Right lobe of liver (tissue), 6 donors: ENCODE measurements around the gene RPAP3. TPM values are rescaled to one million over a fixed set of nuclear protein-coding genes. Genes with fewer than 3 reads are reported as not detected.

Experiments used
- ATAC-seq, 4 donors: fragments of 200-7000 bp; cut with Tn5 transposase; one replicate each; pipeline ENCODE4 v1.9.1; 2020; ENCODE audit warnings: mild to moderate bottlenecking in 4 of 4, moderate library complexity in 4 of 4
- DNase-seq, 3 donors: peaks; one replicate each; pipeline ENCODE4 v3.0.0-alpha.2; 2020
- H3K27ac ChIP-seq, 3 donors: fragments of 200-600 bp; one replicate each; pipeline ENCODE4 v1.8.0; 2022
- H3K27me3 ChIP-seq, 2 donors: fragments of 200-600 bp; one replicate each; pipeline ENCODE4 v1.8.0; 2022
- H3K36me3 ChIP-seq, 4 donors: fragments of 200-600 bp; sonication (generic) in 1 of 4; one replicate each; pipeline versions ENCODE4 v1.5.1 to v1.8.0; 2017 to 2022; ENCODE audit warnings: control low read depth in 1 of 4
- H3K4me1 ChIP-seq, 4 donors: fragments of 200-600 bp; sonication (generic) in 1 of 4; one replicate each; pipeline versions ENCODE4 v1.5.1 to v1.8.0; 2017 to 2022; ENCODE audit warnings: control low read depth in 1 of 4
- H3K4me3 ChIP-seq, 3 donors: fragments of 200-600 bp; one replicate each; pipeline ENCODE4 v1.8.0; 2022
- H3K9me3 ChIP-seq, 4 donors: fragments of 200-600 bp; sonication (generic) in 1 of 4; one replicate each; pipeline versions ENCODE4 v1.5.1 to v1.8.0; 2017 to 2022; ENCODE audit warnings: control low read depth in 1 of 4
- POLR2A ChIP-seq: fragments of 450-650 bp; IDR thresholded peaks from one replicate; pipeline ENCODE4 v1.6.1; 2017; ENCODE audit warnings: antibody characterized with exemption, mild to moderate bottlenecking
- WGBS: methylation state at CpG from one replicate; pipeline ENCODE4 v1.1.6; 2018; ENCODE audit warnings: low coverage, low lambda C conversion rate; ENCODE audit not compliant: insufficient coverage; ENCODE audit errors: missing lambda C conversion rate; 5-methylcytosine and 5-hydroxymethylcytosine counted together
- intact Hi-C, 2 donors: fragments of 100-400 bp; cut with DNase I; formaldehyde crosslinking; loops; one replicate each; pipeline versions ENCODE4 v1.11.2 to v1.14.1; 2022
- total RNA-seq, 6 experiments: library from RNA; depleted of rRNA in 2 of 6; stranded (reverse); fragments of >200 nt in 2 of 6; fragmentation: NEBNext Ultra II Directional in 3 of 6; extraction: Animal tissue kit (Norgen Biotek cat#: 25700) in 3 of 6; gene quantifications; one replicate each; pipeline versions ENCODE4 v1.1.0 to v1.2.4, GENCODE V29; 2016 to 2023
- TF ChIP-seq, protein P1 (sequence below), 4 donors: fragments of 200-600 bp in 3 of 4; fragments of 450-650 bp in 1 of 4; IDR thresholded peaks; one replicate each; pipeline versions ENCODE4 v1.5.1 to v1.8.0; 2016 to 2022; ENCODE audit warnings: antibody characterized with exemption in 4 of 4, mild to moderate bottlenecking in 2 of 4
- donor health status: DM: no; HTN: yes; CAD: no.
- donor health status: DM: no; HTN: no; CAD: no.
- donor health status: DM: no; HTN: no; CAD: no.
- donor health status: DM: no; HTN: yes; CAD: no.
- donor health status: DM: no; HTN: yes; CAD: no.

RPAP3 gene
- total RNA-seq, 6 experiments from 2014 or later = 6.9 to 13.2 (median 10.4) TPM

DNA sequence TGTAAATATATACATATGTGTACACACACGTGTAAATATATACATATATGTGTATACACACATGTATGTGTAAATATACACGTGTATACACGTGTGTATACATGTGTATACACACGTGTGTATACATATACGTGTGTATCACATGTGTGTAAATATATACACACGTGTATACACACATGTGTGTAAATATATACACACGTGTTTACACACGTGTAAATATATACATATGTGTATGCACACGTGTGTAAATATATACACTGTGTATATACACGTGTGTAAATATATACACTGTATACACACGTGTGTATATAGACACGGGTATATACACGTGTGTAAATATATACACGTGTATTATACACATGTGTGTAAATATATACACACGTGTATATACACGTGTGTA lies 71.7 kb downstream of the RPAP3 start:
- ATAC-seq (no peak), DNase-seq (no peak)
- intact Hi-C loops = no loop called here
- no peaks in the 10 kb centered on the region for H3K36me3 ChIP-seq
- H3K4me1 ChIP-seq = no peaks in the 10 kb centered on the region
- H3K27me3 ChIP-seq = no peaks in the 10 kb centered on the region
- H3K9me3 ChIP-seq = no peaks in the 10 kb centered on the region
- no peak for TF ChIP-seq POLR2A
- TF ChIP-seq, protein P1, sequence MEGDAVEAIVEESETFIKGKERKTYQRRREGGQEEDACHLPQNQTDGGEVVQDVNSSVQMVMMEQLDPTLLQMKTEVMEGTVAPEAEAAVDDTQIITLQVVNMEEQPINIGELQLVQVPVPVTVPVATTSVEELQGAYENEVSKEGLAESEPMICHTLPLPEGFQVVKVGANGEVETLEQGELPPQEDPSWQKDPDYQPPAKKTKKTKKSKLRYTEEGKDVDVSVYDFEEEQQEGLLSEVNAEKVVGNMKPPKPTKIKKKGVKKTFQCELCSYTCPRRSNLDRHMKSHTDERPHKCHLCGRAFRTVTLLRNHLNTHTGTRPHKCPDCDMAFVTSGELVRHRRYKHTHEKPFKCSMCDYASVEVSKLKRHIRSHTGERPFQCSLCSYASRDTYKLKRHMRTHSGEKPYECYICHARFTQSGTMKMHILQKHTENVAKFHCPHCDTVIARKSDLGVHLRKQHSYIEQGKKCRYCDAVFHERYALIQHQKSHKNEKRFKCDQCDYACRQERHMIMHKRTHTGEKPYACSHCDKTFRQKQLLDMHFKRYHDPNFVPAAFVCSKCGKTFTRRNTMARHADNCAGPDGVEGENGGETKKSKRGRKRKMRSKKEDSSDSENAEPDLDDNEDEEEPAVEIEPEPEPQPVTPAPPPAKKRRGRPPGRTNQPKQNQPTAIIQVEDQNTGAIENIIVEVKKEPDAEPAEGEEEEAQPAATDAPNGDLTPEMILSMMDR (IDR thresholded peaks at IDR 0.05) = no peak
- H3K27ac ChIP-seq = no peak overlapping the region
- 60% methylated on average over 16 of the region's 16 CpGs for WGBS
- H3K4me3 ChIP-seq = no peak overlapping the region

GRCh38 chr12:47621960-47622359 lies 83.9 kb downstream of the RPAP3 start:
- Histone ChIP-seq H3K4me3 (no peak overlapping the region), H3K36me3 (no peaks in the 10 kb centered on the region), H3K27me3 (no peaks in the 10 kb centered on the region), H3K4me1 (no peaks in the 10 kb centered on the region), H3K27ac (no peak overlapping the region), H3K9me3 (no peaks in the 10 kb centered on the region)
- DNase-seq = no peak
- TF ChIP-seq, protein P1 (IDR thresholded peaks at IDR 0.05) = no peak
- TF ChIP-seq POLR2A = no peak
- intact Hi-C loops = no loop called here
- WGBS = 71% methylated on average over 1 of the region's 1 CpG
- ATAC-seq = no peak

GRCh38 chr12:47617476-47617875 lies 88.4 kb downstream of the RPAP3 start:
- Histone ChIP-seq H3K27ac (no peak overlapping the region), H3K36me3 (no peaks in the 10 kb centered on the region), H3K9me3 (no peaks in the 10 kb centered on the region), H3K27me3 (no peaks in the 10 kb centered on the region), H3K4me1 (no peaks in the 10 kb centered on the region), H3K4me3 (no peak overlapping the region)
- TF ChIP-seq, protein P1 (IDR thresholded peaks at IDR 0.05) = no peak
- TF ChIP-seq POLR2A = no peak
- WGBS = 83% methylated on average over 3 of the region's 4 CpGs
- ATAC-seq (no peak), DNase-seq (no peak)
- intact Hi-C loops = no loop called here

GRCh38 chr12:47616440-47616839 lies 89.4 kb downstream of the RPAP3 start:
- ATAC-seq = no peak
- Histone ChIP-seq H3K36me3 (no peaks in the 10 kb centered on the region), H3K27me3 (no peaks in the 10 kb centered on the region), H3K9me3 (no peaks in the 10 kb centered on the region), H3K4me1 (no peaks in the 10 kb centered on the region), H3K27ac (no peak overlapping the region), H3K4me3 (no peak overlapping the region)
- intact Hi-C loops = no loop called here
- TF ChIP-seq POLR2A = no peak
- TF ChIP-seq, protein P1 (IDR thresholded peaks at IDR 0.05) = no peak
- 50% methylated on average over 1 of the region's 1 CpG for WGBS
- DNase-seq = no peak

GRCh38 chr12:47615711-47616110 lies 90.1 kb downstream of the RPAP3 start:
- H3K4me1 ChIP-seq = no peaks in the 10 kb centered on the region
- ATAC-seq = no peak
- H3K27ac ChIP-seq = no peak overlapping the region
- intact Hi-C loops = no loop called here
- DNase-seq = no peak
- no peaks in the 10 kb centered on the region for H3K9me3 ChIP-seq
- H3K4me3 ChIP-seq = no peak overlapping the region
- no peak for TF ChIP-seq POLR2A
- TF ChIP-seq, protein P1 (IDR thresholded peaks at IDR 0.05) = no peak
- H3K27me3 ChIP-seq = no peaks in the 10 kb centered on the region
- no peaks in the 10 kb centered on the region for H3K36me3 ChIP-seq
